GM23248 (cell line): ENCODE measurements around the gene UTP4. TPM values are rescaled to one million over a fixed set of nuclear protein-coding genes. Genes with fewer than 3 reads are reported as not detected.

Experiments
- DNase-seq: peaks from one replicate; pipeline ENCODE4 v3.0.0-alpha.2; 2015
- H2AFZ ChIP-seq: fragments of 200-600 bp; sonication (generic); 2 replicates; pipeline ENCODE4 v1.6.1; 2016; ENCODE audit warnings: antibody characterized with exemption
- H3F3A ChIP-seq: fragments of 200-600 bp; sonication (generic); 2 replicates; pipeline ENCODE4 v1.6.1; 2016; ENCODE audit warnings: mild to moderate bottlenecking, antibody characterized with exemption, mixed run types; ENCODE audit not compliant: insufficient read depth
- H3K27ac ChIP-seq: fragments of 200-600 bp; sonication (generic); 2 replicates; pipeline ENCODE4 v1.5.1; 2016; ENCODE audit warnings: mild to moderate bottlenecking
- H3K27me3 ChIP-seq: fragments of 200-600 bp; sonication (generic); replicated peaks from 2 replicates; pipeline ENCODE4 v1.6.1; 2016; ENCODE audit warnings: mild to moderate bottlenecking; ENCODE audit not compliant: insufficient read depth
- H3K36me3 ChIP-seq: fragments of 200-600 bp; sonication (generic); 2 replicates; pipeline ENCODE4 v1.6.1; 2016; ENCODE audit warnings: low read depth, mild to moderate bottlenecking
- H3K4me1 ChIP-seq: fragments of 200-600 bp; sonication (generic); 2 replicates; pipeline ENCODE4 v1.6.1; 2016; ENCODE audit warnings: mild to moderate bottlenecking; ENCODE audit not compliant: insufficient read depth
- H3K4me2 ChIP-seq: fragments of 200-600 bp; sonication (generic); one replicate; pipeline ENCODE4 v1.6.1; 2016; ENCODE audit warnings: mild to moderate bottlenecking; ENCODE audit not compliant: unreplicated experiment
- H3K4me3 ChIP-seq: fragments of 200-600 bp; sonication (generic); 2 replicates; pipeline ENCODE4 v1.5.1; 2016; ENCODE audit warnings: mild to moderate bottlenecking
- H3K79me2 ChIP-seq: fragments of 200-600 bp; sonication (generic); 2 replicates; pipeline ENCODE4 v1.6.1; 2016; ENCODE audit warnings: mild to moderate bottlenecking; ENCODE audit not compliant: insufficient read depth
- H3K9ac ChIP-seq: fragments of 200-600 bp; sonication (generic); 2 replicates; pipeline ENCODE4 v1.6.1; 2016; ENCODE audit warnings: mild to moderate bottlenecking
- H3K9me2 ChIP-seq: fragments of 200-600 bp; sonication (generic); 2 replicates; pipeline ENCODE4 v1.6.1; 2016; ENCODE audit warnings: mixed run types, mild to moderate bottlenecking, moderate library complexity; ENCODE audit not compliant: insufficient read depth
- H3K9me3 ChIP-seq: fragments of 200-600 bp; sonication (generic); one replicate; pipeline ENCODE4 v1.6.1; 2017; ENCODE audit warnings: low read depth
- H4K20me1 ChIP-seq: fragments of 200-600 bp; sonication (generic); 2 replicates; pipeline ENCODE4 v1.6.0; 2016; ENCODE audit not compliant: insufficient read depth
- EZH2 ChIP-seq: fragments of 200-600 bp; sonication (generic); IDR thresholded peaks from 2 replicates; pipeline ENCODE4 v1.6.1; 2018; ENCODE audit warnings: antibody characterized with exemption, mild to moderate bottlenecking; ENCODE audit not compliant: insufficient read depth, poor library complexity, severe bottlenecking
- EZH2phosphoT487 ChIP-seq: fragments of 200-600 bp; sonication (generic); IDR thresholded peaks from 2 replicates; pipeline ENCODE4 v1.6.1; 2018; ENCODE audit warnings: antibody characterized with exemption, moderate library complexity, mild to moderate bottlenecking, low read depth; ENCODE audit not compliant: insufficient read depth
- WGBS, 2 experiments: methylation state at CpG; one replicate each; pipeline ENCODE4 v1.1.6; 2015 to 2017; ENCODE audit warnings: low lambda C conversion rate in 2 of 2, low coverage in 1 of 2; ENCODE audit errors: missing lambda C conversion rate in 2 of 2; 5-methylcytosine and 5-hydroxymethylcytosine counted together
- in situ Hi-C: fragments of 300-500 bp; cut with MboI; formaldehyde crosslinking; loops from 2 replicates; pipeline ENCODE4 v1.15.0; 2020
- polyA plus RNA-seq: library from polyadenylated mRNA; unstranded; fragments of >200 nt; fragmentation: Nextera tagmentation; extraction: Ambion mirVana; gene quantifications from 2 replicates; pipeline ENCODE4 v1.2.1, GENCODE V29; 2016
- total RNA-seq: library from RNA; depleted of rRNA; stranded (reverse); fragments of >200 nt; shearing (Covaris generic); gene quantifications from 2 replicates; pipeline ENCODE4 v1.2.3, GENCODE V29; 2014

Gene UTP4
- total and polyA plus RNA-seq, 2 experiments from 2014 or later, result 17.8 to 54.8 TPM

- Histone ChIP-seq H2AFZ (no peak overlapping the region), H3K9me3 (no peaks in the 10 kb centered on the region), H3K9me2 (no peaks in the 10 kb centered on the region), H3K9ac (no peak overlapping the region), H3K36me3 (no peaks in the 10 kb centered on the region), H3K27ac (no peak overlapping the region), H4K20me1 (no peaks in the 10 kb centered on the region), H3K79me2 (no peaks in the 10 kb centered on the region), H3K4me2 (no peak overlapping the region), H3F3A (no peaks in the 10 kb centered on the region), H3K27me3 (no peaks in the 10 kb centered on the region), H3K4me1 (no peaks in the 10 kb centered on the region), H3K4me3 (no peak overlapping the region)
- TF ChIP-seq EZH2phosphoT487 (no peak), EZH2 (no peak)
- peak; percentile 59 for DNase-seq
- WGBS, 2 experiments, result 62 to 64% methylated on average over 6 of the region's 6 CpGs
- in situ Hi-C loops, result loop anchor here (10.0 to 25.0 kb wide), 2 partner anchors 400 to 588 kb away; no protein-coding TSS in a partner anchor
Measured at GRCh38 chr16:69112285-69113129, 19.9 kb upstream of the UTP4 start.

GRCh38 chr16:69113216-69113615 is 19.2 kb upstream of the UTP4 start:
- H3K4me2 ChIP-seq, result no peak overlapping the region
- H3K79me2 ChIP-seq, result no peaks in the 10 kb centered on the region
- no peak overlapping the region for H3K4me3 ChIP-seq
- 89 to 94% methylated on average over 7 of the region's 7 CpGs for WGBS, 2 experiments
- no peak for DNase-seq
- no peak overlapping the region for H3K27ac ChIP-seq
- H3K9me2 ChIP-seq, result no peaks in the 10 kb centered on the region
- no peak overlapping the region for H2AFZ ChIP-seq
- no peaks in the 10 kb centered on the region for H3K4me1 ChIP-seq
- H3K9me3 ChIP-seq, result no peaks in the 10 kb centered on the region
- H3K27me3 ChIP-seq, result no peaks in the 10 kb centered on the region
- H4K20me1 ChIP-seq, result no peaks in the 10 kb centered on the region
- H3K9ac ChIP-seq, result no peak overlapping the region
- no peaks in the 10 kb centered on the region for H3K36me3 ChIP-seq
- TF ChIP-seq EZH2 (no peak), EZH2phosphoT487 (no peak)
- in situ Hi-C loops, result loop anchor here (10.0 to 25.0 kb wide), 2 partner anchors 401 to 588 kb away; no protein-coding TSS in a partner anchor
- H3F3A ChIP-seq, result no peaks in the 10 kb centered on the region

- Histone ChIP-seq H3K4me2 (no peak overlapping the region), H3K4me1 (no peaks in the 10 kb centered on the region), H2AFZ (no peak overlapping the region), H3K9me2 (no peaks in the 10 kb centered on the region), H3K4me3 (no peak overlapping the region), H3K9ac (no peak overlapping the region), H3K27me3 (no peaks in the 10 kb centered on the region), H3K27ac (no peak overlapping the region), H3K36me3 (no peaks in the 10 kb centered on the region), H3K79me2 (no peaks in the 10 kb centered on the region), H4K20me1 (no peaks in the 10 kb centered on the region), H3F3A (no peaks in the 10 kb centered on the region), H3K9me3 (no peaks in the 10 kb centered on the region)
- no peak for DNase-seq
- TF ChIP-seq EZH2 (no peak), EZH2phosphoT487 (no peak)
- in situ Hi-C loops, result loop anchor here (10.0 to 25.0 kb wide), 2 partner anchors 402 to 590 kb away; no protein-coding TSS in a partner anchor
- 94 to 95% methylated on average over 25 of the region's 25 CpGs for WGBS, 2 experiments
Measured at GRCh38 chr16:69114346-69114975, 18.0 kb upstream of the UTP4 start.

- H3K9me3 ChIP-seq, result no peaks in the 10 kb centered on the region
- no peaks in the 10 kb centered on the region for H3K4me1 ChIP-seq
- no peak for TF ChIP-seq EZH2phosphoT487
- no peak for TF ChIP-seq EZH2
- H3K27me3 ChIP-seq, result no peaks in the 10 kb centered on the region
- H3K27ac ChIP-seq, result no peak overlapping the region
- in situ Hi-C loops, result loop anchor here (10.0 to 25.0 kb wide), 2 partner anchors 403 to 590 kb away; no protein-coding TSS in a partner anchor
- H3F3A ChIP-seq, result no peaks in the 10 kb centered on the region
- no peak for DNase-seq
- H3K9me2 ChIP-seq, result no peaks in the 10 kb centered on the region
- H3K79me2 ChIP-seq, result no peaks in the 10 kb centered on the region
- no peak overlapping the region for H3K4me2 ChIP-seq
- H3K9ac ChIP-seq, result no peak overlapping the region
- no peaks in the 10 kb centered on the region; the same call in 1 of the 2 replicates for H3K36me3 ChIP-seq
- H3K4me3 ChIP-seq, result no peak overlapping the region
- 97 to 98% methylated on average over 6 of the region's 6 CpGs for WGBS, 2 experiments
- no peaks in the 10 kb centered on the region for H4K20me1 ChIP-seq
- H2AFZ ChIP-seq, result no peak overlapping the region
Measured at GRCh38 chr16:69114976-69115355, 17.5 kb upstream of the UTP4 start.
